NCI-H2196 (cell line): ENCODE measurements around the gene TEX54.

ENCODE experiments used
- DNase-seq: peaks from one replicate; lab custom pipeline; 2025; ENCODE audit not compliant: unreplicated experiment; lab: John Stamatoyannopoulos, UW

Gene TEX54

DNA sequence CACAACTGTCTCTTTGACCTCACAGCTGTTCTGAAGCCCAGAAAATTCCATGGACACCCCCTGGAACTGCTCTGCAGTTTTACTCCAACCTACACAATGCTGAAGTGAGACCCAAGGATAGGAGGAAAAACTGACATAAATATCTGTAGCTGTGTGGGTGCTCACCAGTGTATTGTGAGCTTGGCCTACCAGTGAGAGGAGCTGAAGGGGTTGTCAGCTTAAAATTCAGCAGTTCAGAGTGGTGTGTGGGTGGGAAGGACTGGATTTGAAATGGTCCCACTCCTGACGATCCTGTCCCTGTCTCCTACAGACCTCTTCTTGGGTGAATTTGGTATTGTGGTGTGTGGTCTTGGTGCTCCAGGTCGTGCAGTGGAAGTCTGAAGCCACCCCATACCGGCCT, 43.1 kb downstream of the TEX54 start:
- DNase-seq: no peak

DNA sequence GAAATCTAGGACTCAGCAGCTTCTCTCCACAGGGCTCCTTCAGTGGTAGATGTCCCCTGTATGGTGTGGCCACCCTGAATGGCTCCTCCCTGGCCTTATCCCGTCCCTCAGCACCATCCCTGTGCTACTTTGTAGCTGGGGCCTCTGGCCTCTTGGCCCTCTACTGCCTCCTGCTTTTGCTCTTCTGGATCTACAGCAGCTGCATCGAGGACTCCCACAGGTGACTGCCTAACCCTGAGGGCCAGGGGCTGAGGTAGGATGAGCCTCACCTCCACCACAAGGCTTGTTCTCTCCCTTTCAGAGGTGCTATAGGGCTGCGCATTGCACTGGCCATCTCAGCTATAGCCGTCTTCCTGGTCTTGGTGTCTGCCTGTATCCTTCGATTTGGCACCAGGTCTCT, 43.6 kb downstream of the TEX54 start:
- no peak for DNase-seq

- DNase-seq: peak; percentile 98
Observed at GRCh38 chr11:62787005-62787759, 45.5 kb downstream of the TEX54 start, which contains the start of gene TMEM179B. Gene TMEM179B (plus strand): TSS chr11:62787402. CDS start chr11:62787432, 30 bp downstream.

DNA sequence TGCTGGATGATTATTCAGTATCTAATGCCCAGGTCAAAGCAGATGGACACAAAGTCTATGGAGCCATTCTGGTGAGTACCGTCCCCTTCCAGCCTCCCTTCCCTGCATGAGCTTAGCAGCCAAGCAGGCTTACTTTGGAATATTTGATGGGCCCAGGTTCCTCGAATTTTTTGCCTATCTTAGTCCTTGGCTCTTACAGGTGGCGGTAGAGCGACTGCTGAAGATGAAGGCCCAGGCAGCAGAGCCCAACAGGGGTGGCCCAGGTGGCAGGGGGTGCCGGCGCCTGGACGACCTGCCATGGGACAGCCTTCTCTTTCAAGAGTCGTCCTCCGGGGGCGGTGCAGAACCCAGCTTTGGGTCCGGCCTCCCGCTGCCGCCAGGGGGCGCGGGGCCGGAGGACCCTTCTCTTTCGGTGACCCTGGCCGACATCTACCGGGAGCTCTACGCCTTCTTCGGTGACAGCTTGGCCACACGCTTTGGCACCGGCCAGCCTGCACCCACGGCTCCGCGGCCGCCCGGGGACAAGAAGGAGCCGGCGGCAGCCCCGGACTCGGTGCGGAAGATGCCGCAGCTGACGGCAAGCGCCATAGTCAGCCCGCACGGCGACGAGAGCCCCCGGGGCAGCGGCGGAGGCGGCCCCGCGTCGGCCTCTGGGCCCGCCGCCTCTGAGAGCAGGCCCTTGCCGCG, 46.2 kb downstream of the TEX54 start:
- DNase-seq: peak; percentile 94

DNA sequence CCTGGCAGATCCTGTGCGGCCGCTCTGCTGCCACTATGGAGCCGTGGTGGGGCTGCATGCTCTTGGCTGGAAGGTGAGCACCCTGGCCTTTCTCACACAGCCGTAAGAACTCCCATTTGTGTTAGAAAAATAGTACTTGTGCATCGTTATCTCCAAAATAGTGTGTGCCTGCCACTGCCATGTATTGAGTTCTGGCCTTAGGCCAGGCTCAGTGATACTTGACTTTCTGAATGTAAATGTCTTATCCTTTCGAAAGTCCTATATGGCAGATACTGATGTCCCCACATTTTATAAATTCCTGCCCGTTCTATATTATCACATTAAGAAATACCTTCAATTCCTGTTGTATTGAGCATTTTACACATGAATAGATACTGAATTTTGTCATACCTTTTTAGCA, 49.9 kb downstream of the TEX54 start:
- no peak for DNase-seq
